ENCODE data around the gene NPFFR1.

Gene NPFFR1

GRCh38 chr10:70312972-70313371 is 29.2 kb upstream of the NPFFR1 start:
- no peak for DNase-seq

- no peak for DNase-seq
Observed at GRCh38 chr10:70312249-70312648, 28.4 kb upstream of the NPFFR1 start.

GRCh38 chr10:70311698-70312097 is 27.9 kb upstream of the NPFFR1 start:
- no peak for DNase-seq

DNA sequence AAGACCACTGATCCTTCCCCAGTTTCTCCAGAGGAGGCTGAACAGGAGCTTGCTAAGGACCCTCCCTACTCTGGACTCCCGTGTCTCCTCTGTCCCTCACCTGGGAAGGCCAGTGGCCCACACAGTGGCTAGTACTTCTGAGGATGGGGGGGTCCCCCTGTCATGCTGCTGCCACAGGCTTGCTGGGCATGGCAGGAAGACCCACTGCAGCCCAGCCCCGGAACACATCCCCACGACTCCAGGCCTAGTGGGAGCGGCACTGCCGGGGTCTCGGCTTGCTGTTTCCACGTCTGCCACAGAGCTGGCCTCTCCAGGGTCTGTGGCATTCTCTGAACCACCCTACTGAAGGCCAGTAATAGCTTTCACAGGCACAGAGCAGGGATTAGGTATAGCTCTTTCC is 25.9 kb upstream of the NPFFR1 start:
- DNase-seq: no peak

GRCh38 chr10:70308121-70309060 is 24.6 kb upstream of the NPFFR1 start:
- no peak for DNase-seq

GRCh38 chr10:70306886-70307520 is 23.2 kb upstream of the NPFFR1 start:
- DNase-seq: no peak

DNA sequence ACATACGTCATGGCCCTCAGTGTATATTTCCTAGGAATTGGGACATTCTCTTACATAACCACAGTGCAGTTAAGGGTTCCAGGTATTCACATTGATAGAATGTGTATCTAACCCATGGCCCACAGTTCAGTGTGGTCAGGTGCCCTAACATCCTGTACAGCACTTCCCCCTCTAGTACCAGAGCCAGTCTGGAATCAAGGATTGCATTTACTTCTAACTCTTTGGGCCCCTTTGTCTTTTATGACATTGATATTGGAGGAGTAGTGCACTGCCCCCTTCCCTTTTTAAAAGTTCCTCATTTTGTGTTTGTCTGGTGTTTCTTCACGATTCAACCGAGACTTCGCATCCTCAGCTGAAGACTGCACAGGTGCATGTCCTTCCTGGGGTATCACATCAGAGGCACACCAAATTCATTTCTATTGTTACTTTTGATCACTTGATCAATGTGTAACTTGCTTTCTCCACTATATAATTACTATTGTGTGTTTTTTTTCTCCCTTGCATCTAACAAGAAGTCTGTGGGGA is 22.4 kb upstream of the NPFFR1 start:
- DNase-seq: no peak

GRCh38 chr10:70303730-70304129 is 19.9 kb upstream of the NPFFR1 start:
- DNase-seq: no peak

GRCh38 chr10:70302292-70302691 is 18.5 kb upstream of the NPFFR1 start:
- DNase-seq: peak; percentile 26

- DNase-seq: no peak
Observed at GRCh38 chr10:70300908-70301597, 17.2 kb upstream of the NPFFR1 start.

DNA sequence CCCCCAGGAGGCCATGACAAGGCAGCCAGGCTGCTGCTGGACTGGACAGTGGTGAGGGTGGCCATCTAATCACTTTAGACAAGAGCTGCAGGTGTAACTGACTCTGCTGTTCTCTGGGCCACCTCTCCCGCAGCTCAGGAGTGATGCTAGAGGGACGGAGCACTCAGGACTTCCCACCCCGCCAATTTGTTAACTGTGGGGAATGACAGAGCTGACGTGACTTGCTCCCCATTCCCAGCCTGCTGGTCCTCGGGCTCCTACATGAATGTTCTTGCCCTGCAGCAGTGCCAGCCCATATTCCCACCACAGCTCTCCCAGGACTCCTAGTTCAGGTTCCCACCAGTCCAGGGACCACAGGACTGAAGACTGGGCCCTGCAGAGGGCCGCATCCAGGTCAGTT is 16.7 kb upstream of the NPFFR1 start:
- no peak for DNase-seq

- no peak for DNase-seq
Observed at GRCh38 chr10:70299876-70300275, 16.1 kb upstream of the NPFFR1 start.

DNA sequence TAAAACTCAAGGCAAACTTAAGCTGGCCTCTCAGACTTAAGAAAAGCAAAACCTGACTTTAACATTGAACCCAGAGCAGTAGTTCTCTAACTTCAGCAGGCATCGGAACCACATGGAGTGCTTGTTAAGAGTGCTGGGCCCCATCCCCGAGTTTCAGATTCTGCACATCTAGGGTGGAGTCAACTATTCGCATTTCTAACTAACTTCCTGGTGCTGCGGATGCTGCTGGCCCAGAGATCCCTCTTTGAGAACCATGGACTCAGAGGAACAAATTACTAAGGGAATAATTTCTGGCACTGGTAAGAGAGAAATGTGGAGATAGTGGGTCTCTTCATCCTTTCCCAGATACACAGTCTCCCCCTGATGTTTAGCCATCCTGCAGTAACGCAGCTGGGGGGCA is 14.6 kb upstream of the NPFFR1 start:
- no peak for DNase-seq

GRCh38 chr10:70297224-70297623 is 13.4 kb upstream of the NPFFR1 start:
- DNase-seq: no peak

- peak; percentile 91 for DNase-seq
Observed at GRCh38 chr10:70296406-70296899, 12.6 kb upstream of the NPFFR1 start.

- no peak for DNase-seq
Observed at GRCh38 chr10:70295926-70296325, 12.1 kb upstream of the NPFFR1 start.

- no peak for DNase-seq
Observed at GRCh38 chr10:70295321-70295720, 11.5 kb upstream of the NPFFR1 start.

- DNase-seq: no peak
Observed at GRCh38 chr10:70293169-70293843, 9.5 kb upstream of the NPFFR1 start.

GRCh38 chr10:70292004-70292403 is 8.2 kb upstream of the NPFFR1 start:
- no peak for DNase-seq

- DNase-seq: no peak
Observed at GRCh38 chr10:70289739-70290138, 5.9 kb upstream of the NPFFR1 start.

GRCh38 chr10:70286616-70287015 is 2.8 kb upstream of the NPFFR1 start:
- DNase-seq: no peak

DNA sequence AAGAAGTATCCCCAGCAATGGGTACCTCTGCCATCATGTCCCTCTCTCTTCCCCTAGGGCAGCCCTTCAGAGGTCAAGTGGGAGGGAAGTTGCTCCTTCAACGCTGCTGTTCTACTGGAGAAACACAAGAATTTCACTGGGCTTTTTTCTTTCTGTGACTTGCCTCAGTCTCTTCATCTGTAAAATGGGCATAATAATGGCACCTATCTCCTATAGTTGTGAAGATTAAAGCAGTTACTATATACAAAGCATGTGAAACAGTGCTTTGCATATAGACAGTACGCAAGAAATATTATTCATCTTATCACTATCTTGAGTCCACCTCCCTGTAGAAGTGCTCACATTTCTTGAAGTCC is 1.6 kb upstream of the NPFFR1 start:
- DNase-seq: no peak

All from EL (cell line).